ENCODE results near the gene IL6R.
A peak's percentile ranks its signal among the peaks of the same experiment; 100 is the strongest.
"Not testable (repeated sequence)": the region's sequence is repeated elsewhere in the genome, so short reads cannot be mapped to it uniquely, and the experiment has no call there.

The IL6R gene

GRCh38 chr1:154471304-154471703 is 66.2 kb downstream of the IL6R start:
- no peak for DNase-seq (ENCODE audit: low read depth in 1 of 2, low spot score in 1 of 2)
- in situ Hi-C loops (cut with HindIII; ENCODE audit: low pct_unique_long_range_greater_than_20kb, low sequenced_read_pairs), result no loop called here
- TF ChIP-seq JUND (IDR thresholded peaks at IDR 0.05; ENCODE audit: low read depth), result no peak

- TF ChIP-seq JUND (IDR thresholded peaks at IDR 0.05; ENCODE audit: low read depth), result no peak
- in situ Hi-C loops (cut with HindIII; ENCODE audit: low pct_unique_long_range_greater_than_20kb, low sequenced_read_pairs), result no loop called here
- no peak for DNase-seq (ENCODE audit: low read depth in 1 of 2, low spot score in 1 of 2)
Measured at GRCh38 chr1:154474802-154475201, 69.7 kb downstream of the IL6R start.

GRCh38 chr1:154476791-154477190 is 71.6 kb downstream of the IL6R start:
- no peak for DNase-seq (ENCODE audit: low read depth in 1 of 2, low spot score in 1 of 2)
- in situ Hi-C loops (cut with HindIII; ENCODE audit: low pct_unique_long_range_greater_than_20kb, low sequenced_read_pairs), result no loop called here
- no peak for TF ChIP-seq JUND (IDR thresholded peaks at IDR 0.05; ENCODE audit: low read depth)

GRCh38 chr1:154478013-154478412 is 72.9 kb downstream of the IL6R start:
- no peak for TF ChIP-seq JUND (IDR thresholded peaks at IDR 0.05; ENCODE audit: low read depth)
- no peak for DNase-seq (ENCODE audit: low read depth in 1 of 2, low spot score in 1 of 2)
- in situ Hi-C loops (cut with HindIII; ENCODE audit: low pct_unique_long_range_greater_than_20kb, low sequenced_read_pairs), result no loop called here

GRCh38 chr1:154478639-154479038 is 73.5 kb downstream of the IL6R start:
- in situ Hi-C loops (cut with HindIII; ENCODE audit: low pct_unique_long_range_greater_than_20kb, low sequenced_read_pairs), result no loop called here
- no peak for TF ChIP-seq JUND (IDR thresholded peaks at IDR 0.05; ENCODE audit: low read depth)
- peak in 1 of 2 experiments; percentile 57 for DNase-seq (ENCODE audit: low read depth in 1 of 2, low spot score in 1 of 2)

- in situ Hi-C loops (cut with HindIII; ENCODE audit: low pct_unique_long_range_greater_than_20kb, low sequenced_read_pairs), result no loop called here
- peak; percentile 72 to 88 for DNase-seq (ENCODE audit: low read depth in 1 of 2, low spot score in 1 of 2)
- TF ChIP-seq JUND (IDR thresholded peaks at IDR 0.05; ENCODE audit: low read depth), result no peak
Measured at GRCh38 chr1:154479764-154480421, 74.8 kb downstream of the IL6R start.

- in situ Hi-C loops (cut with HindIII; ENCODE audit: low pct_unique_long_range_greater_than_20kb, low sequenced_read_pairs), result no loop called here
- TF ChIP-seq JUND (IDR thresholded peaks at IDR 0.05; ENCODE audit: low read depth), result no peak
- DNase-seq (ENCODE audit: low read depth in 1 of 2, low spot score in 1 of 2), result no peak
Measured at GRCh38 chr1:154481053-154481452, 75.9 kb downstream of the IL6R start.

GRCh38 chr1:154483941-154484803 is 79.0 kb downstream of the IL6R start:
- DNase-seq (ENCODE audit: low read depth in 1 of 2, low spot score in 1 of 2), result no peak
- TF ChIP-seq JUND (IDR thresholded peaks at IDR 0.05; ENCODE audit: low read depth), result no peak
- in situ Hi-C loops (cut with HindIII; ENCODE audit: low pct_unique_long_range_greater_than_20kb, low sequenced_read_pairs), result no loop called here

- in situ Hi-C loops (cut with HindIII; ENCODE audit: low pct_unique_long_range_greater_than_20kb, low sequenced_read_pairs), result no loop called here
Measured at GRCh38 chr1:154485106-154485505, 80.0 kb downstream of the IL6R start.

GRCh38 chr1:154485910-154486496 is 80.9 kb downstream of the IL6R start:
- in situ Hi-C loops (cut with HindIII; ENCODE audit: low pct_unique_long_range_greater_than_20kb, low sequenced_read_pairs), result no loop called here
- DNase-seq (ENCODE audit: low read depth in 1 of 2, low spot score in 1 of 2), result no peak
- TF ChIP-seq JUND (IDR thresholded peaks at IDR 0.05; ENCODE audit: low read depth), result no peak

More at GRCh38 chr1:154485106-154485505, 80.0 kb downstream of the IL6R start:
- no peak for DNase-seq (ENCODE audit: low read depth in 1 of 2, low spot score in 1 of 2)
- no peak for TF ChIP-seq JUND (IDR thresholded peaks at IDR 0.05; ENCODE audit: low read depth)

GRCh38 chr1:154486756-154487155 is 81.6 kb downstream of the IL6R start:
- in situ Hi-C loops (cut with HindIII; ENCODE audit: low pct_unique_long_range_greater_than_20kb, low sequenced_read_pairs); DNase-seq (ENCODE audit: low read depth in 1 of 2, low spot score in 1 of 2): not testable (repeated sequence)

- no peak for TF ChIP-seq JUND (IDR thresholded peaks at IDR 0.05; ENCODE audit: low read depth)
- no peak for DNase-seq (ENCODE audit: low read depth in 1 of 2, low spot score in 1 of 2)
- in situ Hi-C loops (cut with HindIII; ENCODE audit: low pct_unique_long_range_greater_than_20kb, low sequenced_read_pairs), result no loop called here
Measured at GRCh38 chr1:154488922-154489321, 83.8 kb downstream of the IL6R start.

GRCh38 chr1:154489695-154490274 is 84.6 kb downstream of the IL6R start:
- no peak for DNase-seq (ENCODE audit: low read depth in 1 of 2, low spot score in 1 of 2)
- in situ Hi-C loops (cut with HindIII; ENCODE audit: low pct_unique_long_range_greater_than_20kb, low sequenced_read_pairs), result no loop called here
- no peak for TF ChIP-seq JUND (IDR thresholded peaks at IDR 0.05; ENCODE audit: low read depth)
